ENCODE data around the gene C6orf136. TPM values are rescaled to one million over a fixed set of nuclear protein-coding genes. Genes with fewer than 3 reads are reported as not detected.

Gene C6orf136
- total and polyA plus RNA-seq, 10 of the 15 experiments (the other 5 are each of a cell fraction or from before 2014, with no cell fraction given), result 5.2 to 24.1 (median 14.9) TPM

DNA sequence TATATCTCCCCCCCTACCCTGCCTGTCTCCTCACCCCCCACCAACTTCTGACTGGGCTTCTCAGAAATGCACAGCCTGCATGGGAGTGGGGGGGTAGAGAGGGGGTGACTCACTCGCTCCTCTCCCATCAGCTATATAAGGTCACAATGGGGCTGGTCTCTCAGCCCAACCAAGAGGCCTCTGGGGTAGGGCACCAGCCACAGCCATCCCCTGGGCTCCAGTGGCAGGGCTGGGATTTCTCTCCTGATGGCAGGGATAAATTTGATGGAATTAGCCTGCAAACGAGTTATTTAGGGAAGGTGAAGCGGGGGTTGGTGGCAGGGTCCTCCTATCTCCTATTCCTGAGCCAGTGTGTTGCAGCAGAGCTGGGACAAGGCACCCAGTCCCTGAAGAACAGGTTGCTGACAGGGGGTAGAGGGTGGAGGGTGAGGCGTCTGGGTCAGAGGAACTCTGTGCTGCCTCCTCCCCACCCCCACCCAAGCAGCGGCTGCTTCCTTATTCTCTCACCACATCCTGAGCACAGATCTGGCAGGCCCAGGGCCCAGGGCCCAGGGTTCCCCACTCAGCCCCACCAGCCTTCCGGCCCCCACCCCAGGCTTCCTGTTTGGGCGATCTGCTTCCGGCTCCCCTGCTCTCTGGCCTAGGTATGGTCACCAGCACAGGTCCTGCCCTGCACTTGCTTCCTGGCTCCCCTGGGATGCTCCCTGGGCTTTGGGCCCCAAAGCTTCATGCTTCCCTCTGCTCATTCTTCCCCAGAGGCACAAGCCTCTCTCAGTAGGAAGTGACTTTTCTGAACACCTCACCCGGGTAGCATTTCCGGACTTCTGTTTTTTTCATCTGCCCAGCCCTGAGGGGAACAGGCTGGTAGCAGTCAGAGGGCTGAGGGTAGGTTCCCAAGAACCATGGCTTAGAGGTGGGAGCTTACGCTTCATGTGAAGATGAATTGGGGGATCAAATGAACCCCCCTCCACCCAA lies 35.5 kb downstream of the C6orf136 start (continued):
- no peak for TF ChIP-seq KAT2A (conservative IDR thresholded peaks at IDR 0.05; ENCODE audit: control insufficient read depth, low read depth, low read length)
- TF ChIP-seq RELA (IDR thresholded peaks at IDR 0.05; ENCODE audit: borderline replicate concordance, partially characterized antibody), result no peak
- no peak for TF ChIP-seq ZZZ3 (IDR thresholded peaks at IDR 0.05; ENCODE audit: control insufficient read depth, insufficient read length, low read depth)
- TF ChIP-seq ESRRA (IDR thresholded peaks at IDR 0.05; ENCODE audit: low read length), result no peak
- no peak for TF ChIP-seq KDM1A (IDR thresholded peaks at IDR 0.05; ENCODE audit: borderline replicate concordance)
- TF ChIP-seq ZBTB40 (IDR thresholded peaks at IDR 0.05; ENCODE audit: borderline replicate concordance), result peak; percentile 89; the same call in 1 of the 2 replicates
- TF ChIP-seq CEBPZ (IDR thresholded peaks at IDR 0.05; ENCODE audit: low read depth, low read length), result no peak
- TF ChIP-seq, protein P1, sequence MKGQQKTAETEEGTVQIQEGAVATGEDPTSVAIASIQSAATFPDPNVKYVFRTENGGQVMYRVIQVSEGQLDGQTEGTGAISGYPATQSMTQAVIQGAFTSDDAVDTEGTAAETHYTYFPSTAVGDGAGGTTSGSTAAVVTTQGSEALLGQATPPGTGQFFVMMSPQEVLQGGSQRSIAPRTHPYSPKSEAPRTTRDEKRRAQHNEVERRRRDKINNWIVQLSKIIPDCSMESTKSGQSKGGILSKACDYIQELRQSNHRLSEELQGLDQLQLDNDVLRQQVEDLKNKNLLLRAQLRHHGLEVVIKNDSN (IDR thresholded peaks at IDR 0.05; ENCODE audit: borderline replicate concordance, extremely low read length, insufficient read depth, low read depth, low read length), result no peak
- 0 out of 2 replicates have a peak, but pooled peaks have one; percentile 36 for TF ChIP-seq CHD1 (IDR thresholded peaks at IDR 0.05; ENCODE audit: low read depth, low read length)
- no peak for TF ChIP-seq MYC (IDR thresholded peaks at IDR 0.05; ENCODE audit: insufficient read depth, insufficient read length, insufficient replicate concordance, low read length, severe bottlenecking)
- no peak for TF ChIP-seq FOS (IDR thresholded peaks at IDR 0.05; ENCODE audit: borderline replicate concordance, extremely low read depth, insufficient read length)
- TF ChIP-seq ZNF592 (IDR thresholded peaks at IDR 0.05), result no peak
- no peak for TF ChIP-seq BRCA1 (IDR thresholded peaks at IDR 0.05; ENCODE audit: low read depth, low read length)
- TF ChIP-seq TAF1 (IDR thresholded peaks at IDR 0.05; ENCODE audit: borderline replicate concordance, low read depth, low read length), result peak; percentile 60
- TF ChIP-seq ZNF217 (IDR thresholded peaks at IDR 0.05), result no peak
